ENCODE results near the gene RIC8B. TPM values are rescaled to one million over a fixed set of nuclear protein-coding genes. Genes with fewer than 3 reads are reported as not detected.
A peak's percentile ranks its signal among the peaks of the same experiment; 100 is the strongest.
"Not testable (repeated sequence)": the region's sequence is repeated elsewhere in the genome, so short reads cannot be mapped to it uniquely, and the experiment has no call there.

RIC8B gene
- total and polyA plus RNA-seq, 8 donors, result 14.5 to 28.0 (median 23.1) TPM

GRCh38 chr12:106918746-106919145, 144.3 kb downstream of the RIC8B start:
- intact Hi-C loops (cut with DNase I), result loop anchor here in 1 of 2 donors (5.0 kb wide), 1 partner anchor 531 kb away; no protein-coding TSS in a partner anchor
- Histone ChIP-seq H3K27ac (no peak overlapping the region), H3K4me3 (no peak overlapping the region), H3K4me1 (no peaks in the 10 kb centered on the region), H3K27me3 (peaks cover 7 to 99% of the 10 kb centered on the region in 2 donors), H3K9me3 (no peaks in the 10 kb centered on the region), H3K36me3 (no peaks in the 10 kb centered on the region)
- DNase-seq (peak in 1 of 4 donors; percentile 29), ATAC-seq (peak; percentile 62)
- TF ChIP-seq, protein P1, sequence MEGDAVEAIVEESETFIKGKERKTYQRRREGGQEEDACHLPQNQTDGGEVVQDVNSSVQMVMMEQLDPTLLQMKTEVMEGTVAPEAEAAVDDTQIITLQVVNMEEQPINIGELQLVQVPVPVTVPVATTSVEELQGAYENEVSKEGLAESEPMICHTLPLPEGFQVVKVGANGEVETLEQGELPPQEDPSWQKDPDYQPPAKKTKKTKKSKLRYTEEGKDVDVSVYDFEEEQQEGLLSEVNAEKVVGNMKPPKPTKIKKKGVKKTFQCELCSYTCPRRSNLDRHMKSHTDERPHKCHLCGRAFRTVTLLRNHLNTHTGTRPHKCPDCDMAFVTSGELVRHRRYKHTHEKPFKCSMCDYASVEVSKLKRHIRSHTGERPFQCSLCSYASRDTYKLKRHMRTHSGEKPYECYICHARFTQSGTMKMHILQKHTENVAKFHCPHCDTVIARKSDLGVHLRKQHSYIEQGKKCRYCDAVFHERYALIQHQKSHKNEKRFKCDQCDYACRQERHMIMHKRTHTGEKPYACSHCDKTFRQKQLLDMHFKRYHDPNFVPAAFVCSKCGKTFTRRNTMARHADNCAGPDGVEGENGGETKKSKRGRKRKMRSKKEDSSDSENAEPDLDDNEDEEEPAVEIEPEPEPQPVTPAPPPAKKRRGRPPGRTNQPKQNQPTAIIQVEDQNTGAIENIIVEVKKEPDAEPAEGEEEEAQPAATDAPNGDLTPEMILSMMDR (IDR thresholded peaks at IDR 0.05), result peak in 1 of 2 donors; percentile 21

DNA sequence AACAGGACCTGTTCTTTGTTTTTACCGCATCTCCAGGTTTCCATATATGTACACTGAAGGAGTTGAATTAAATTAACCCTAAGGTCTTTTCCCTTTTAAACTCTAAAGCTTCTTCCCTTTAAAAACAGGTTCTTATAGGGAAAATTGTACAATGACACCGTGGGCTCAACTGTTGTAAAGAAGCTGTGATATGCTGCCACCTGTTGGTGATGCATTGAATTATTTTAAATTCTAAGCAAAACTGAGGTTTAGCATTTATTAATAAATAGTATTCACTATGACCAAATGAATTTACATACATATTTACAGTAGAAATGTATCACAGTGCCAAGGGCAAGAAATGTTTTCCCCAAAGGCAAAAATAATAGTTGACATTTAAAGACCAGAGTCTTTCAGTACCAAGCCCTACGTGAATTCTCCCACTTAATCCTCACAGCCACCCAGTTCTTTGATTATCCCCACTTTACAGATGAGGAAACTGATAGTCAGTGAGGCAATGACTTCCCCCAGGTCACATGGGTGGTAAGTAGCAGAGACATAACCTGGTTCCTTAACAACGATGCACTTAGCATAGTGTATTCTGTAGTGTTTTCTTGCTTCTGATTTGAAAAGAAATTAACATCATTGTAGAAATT, 145.5 kb downstream of the RIC8B start:
- ATAC-seq, result peak; percentile 79
- no peak overlapping the region for H3K27ac ChIP-seq
- TF ChIP-seq, protein P1 (IDR thresholded peaks at IDR 0.05), result peak; percentile 51 to 68
- H3K4me3 ChIP-seq, result no peak overlapping the region
- DNase-seq, result peak in 2 of 4 donors; percentile 33 to 60
- no peaks in the 10 kb centered on the region for H3K36me3 ChIP-seq
- no peaks in the 10 kb centered on the region for H3K4me1 ChIP-seq
- intact Hi-C loops (cut with DNase I), result loop anchor here in 1 of 2 donors (5.0 kb wide), 1 partner anchor 533 kb away; no protein-coding TSS in a partner anchor
- no peaks in the 10 kb centered on the region for H3K9me3 ChIP-seq
- peaks cover 7 to 98% of the 10 kb centered on the region in 2 donors for H3K27me3 ChIP-seq

- intact Hi-C loops (cut with DNase I); H3K36me3 ChIP-seq; DNase-seq; H3K27ac ChIP-seq; H3K9me3 ChIP-seq; H3K4me1 ChIP-seq; H3K4me3 ChIP-seq; ATAC-seq: not testable (repeated sequence)
- H3K27me3 ChIP-seq, result peaks cover 7 to 98% of the 10 kb centered on the region in 2 donors
Observed at GRCh38 chr12:106921976-106922375, 147.5 kb downstream of the RIC8B start.

- H3K4me1 ChIP-seq; DNase-seq; H3K27ac ChIP-seq; ATAC-seq; H3K4me3 ChIP-seq; H3K9me3 ChIP-seq; intact Hi-C loops (cut with DNase I); H3K36me3 ChIP-seq: not testable (repeated sequence)
- peaks cover 8 to 98% of the 10 kb centered on the region in 2 donors for H3K27me3 ChIP-seq
Observed at GRCh38 chr12:106923594-106923993, 149.1 kb downstream of the RIC8B start.

- H3K36me3 ChIP-seq, result no peaks in the 10 kb centered on the region
- H3K9me3 ChIP-seq, result no peaks in the 10 kb centered on the region
- ATAC-seq, result no peak
- no peak for DNase-seq
- H3K4me1 ChIP-seq, result no peaks in the 10 kb centered on the region
- H3K27me3 ChIP-seq, result peaks cover 6 to 96% of the 10 kb centered on the region in 2 donors
- H3K4me3 ChIP-seq, result no peak overlapping the region
- intact Hi-C loops (cut with DNase I), result no loop called here
- H3K27ac ChIP-seq, result no peak overlapping the region
- TF ChIP-seq, protein P1 (IDR thresholded peaks at IDR 0.05), result no peak
Observed at GRCh38 chr12:106924268-106924861, 149.9 kb downstream of the RIC8B start.

DNA sequence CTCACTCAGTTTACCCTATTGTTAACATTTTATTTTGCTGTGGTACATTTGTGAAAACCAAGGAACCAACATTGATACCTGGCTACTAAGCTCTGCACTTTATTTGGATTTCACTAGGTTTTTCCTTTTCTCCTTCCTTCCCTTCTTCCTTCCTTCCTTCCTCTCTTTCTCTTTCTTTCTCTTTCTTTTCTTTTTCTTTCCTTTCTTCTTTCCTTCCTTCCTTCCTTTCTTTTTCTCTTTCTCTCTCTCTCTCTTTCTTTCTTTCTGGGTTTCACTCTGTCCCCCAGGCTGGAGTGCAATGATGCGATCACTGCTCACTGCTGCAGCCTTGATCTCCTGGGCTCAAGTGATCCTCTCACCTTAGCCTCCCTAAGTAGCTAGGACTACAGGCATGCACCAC, 152.2 kb downstream of the RIC8B start:
- intact Hi-C loops (cut with DNase I), result no loop called here
- no peak for ATAC-seq
- Histone ChIP-seq H3K4me3 (no peak overlapping the region), H3K9me3 (no peaks in the 10 kb centered on the region), H3K36me3 (no peaks in the 10 kb centered on the region), H3K27me3 (peaks cover 4 to 98% of the 10 kb centered on the region in 2 donors), H3K4me1 (no peaks in the 10 kb centered on the region), H3K27ac (no peak overlapping the region)
- no peak for DNase-seq
- TF ChIP-seq, protein P1 (IDR thresholded peaks at IDR 0.05), result no peak
